NCI-H2171 (cell line): ENCODE results near the gene HOMER1.

Source experiments
- DNase-seq: peaks from one replicate; lab custom pipeline; 2025; lab: John Stamatoyannopoulos, UW

The HOMER1 gene

DNA sequence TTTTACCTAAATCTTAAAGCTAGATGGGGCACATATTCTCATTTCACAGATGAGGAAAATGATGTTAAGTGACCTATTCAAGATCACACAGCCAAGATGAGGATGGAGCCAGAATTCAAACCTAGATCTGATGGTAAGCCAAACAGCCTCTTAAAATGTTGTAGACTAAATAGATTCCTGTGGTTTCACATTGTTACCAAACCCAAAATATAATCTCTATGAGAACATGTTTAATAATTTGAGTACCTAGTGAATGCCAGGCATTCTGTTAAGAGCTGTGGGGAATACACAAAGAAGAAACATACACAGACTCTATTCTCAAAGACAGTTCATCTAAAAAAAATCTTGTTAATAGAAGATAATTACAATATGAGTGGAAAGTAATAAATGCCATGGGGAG is 25.2 kb downstream of the HOMER1 start:
- no peak for DNase-seq

GRCh38 chr5:79488058-79488457 is 25.9 kb downstream of the HOMER1 start:
- no peak for DNase-seq

GRCh38 chr5:79487251-79487650 is 26.7 kb downstream of the HOMER1 start:
- no peak for DNase-seq

DNA sequence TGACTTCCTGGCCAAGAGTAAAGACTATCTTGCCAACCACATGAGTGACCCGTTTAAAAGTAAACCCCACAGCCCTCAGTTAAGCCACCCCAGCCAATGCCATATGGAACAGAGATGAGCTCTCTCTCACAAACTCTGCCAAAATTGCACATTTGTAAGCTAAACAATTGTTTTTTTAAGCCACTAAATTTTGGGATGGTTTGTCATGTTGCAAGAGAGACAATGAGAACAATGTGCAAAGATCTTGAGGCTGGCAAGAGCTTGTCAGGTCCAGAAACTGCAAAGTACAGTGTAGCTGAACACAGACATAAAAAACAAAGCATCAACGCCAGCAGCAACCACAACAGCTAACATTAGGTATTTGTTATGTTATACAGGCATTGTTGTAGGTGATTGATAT is 27.8 kb downstream of the HOMER1 start:
- no peak for DNase-seq

DNA sequence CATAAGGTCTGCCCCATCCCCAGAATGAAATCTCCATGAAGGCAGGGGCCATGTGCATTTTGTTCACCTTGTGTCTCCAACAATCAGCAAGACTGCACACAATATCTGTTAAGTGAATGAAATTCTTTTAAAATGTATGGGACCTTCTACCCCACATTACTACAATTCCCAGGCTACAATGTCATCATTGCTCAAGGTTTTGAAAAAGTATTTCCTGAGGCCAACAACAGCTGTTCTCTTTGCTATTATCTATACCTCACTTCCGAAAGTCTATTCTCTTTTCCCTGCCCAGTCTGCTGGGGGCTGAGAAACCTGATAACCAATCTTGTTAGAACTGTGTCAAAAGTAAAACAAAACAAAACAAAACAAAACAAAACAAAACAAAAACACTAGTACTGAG is 29.2 kb downstream of the HOMER1 start:
- no peak for DNase-seq

- no peak for DNase-seq
These were observed 32.4 kb downstream of the HOMER1 start for GRCh38 chr5:79481574-79481973.

GRCh38 chr5:79480991-79481390 is 32.9 kb downstream of the HOMER1 start:
- no peak for DNase-seq

DNA sequence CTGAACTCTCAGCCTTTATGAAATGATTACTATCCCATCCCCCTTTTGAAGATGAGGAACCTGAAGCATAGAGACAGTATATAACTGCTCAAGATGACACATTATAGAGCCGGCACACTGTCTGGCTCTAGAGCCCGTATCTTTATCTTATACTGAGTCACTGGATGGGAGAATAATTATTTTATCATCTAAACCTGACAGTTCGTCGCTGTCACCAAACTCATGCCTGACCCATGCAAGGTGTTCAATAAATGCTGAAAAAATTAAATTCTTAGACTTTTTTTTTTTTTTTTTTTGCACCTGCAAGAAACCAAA is 38.8 kb downstream of the HOMER1 start:
- DNase-seq, result no peak

- DNase-seq, result no peak
These were observed 39.4 kb downstream of the HOMER1 start for GRCh38 chr5:79474367-79475151.

- no peak for DNase-seq
These were observed 42.4 kb downstream of the HOMER1 start for GRCh38 chr5:79471556-79471955.

DNA sequence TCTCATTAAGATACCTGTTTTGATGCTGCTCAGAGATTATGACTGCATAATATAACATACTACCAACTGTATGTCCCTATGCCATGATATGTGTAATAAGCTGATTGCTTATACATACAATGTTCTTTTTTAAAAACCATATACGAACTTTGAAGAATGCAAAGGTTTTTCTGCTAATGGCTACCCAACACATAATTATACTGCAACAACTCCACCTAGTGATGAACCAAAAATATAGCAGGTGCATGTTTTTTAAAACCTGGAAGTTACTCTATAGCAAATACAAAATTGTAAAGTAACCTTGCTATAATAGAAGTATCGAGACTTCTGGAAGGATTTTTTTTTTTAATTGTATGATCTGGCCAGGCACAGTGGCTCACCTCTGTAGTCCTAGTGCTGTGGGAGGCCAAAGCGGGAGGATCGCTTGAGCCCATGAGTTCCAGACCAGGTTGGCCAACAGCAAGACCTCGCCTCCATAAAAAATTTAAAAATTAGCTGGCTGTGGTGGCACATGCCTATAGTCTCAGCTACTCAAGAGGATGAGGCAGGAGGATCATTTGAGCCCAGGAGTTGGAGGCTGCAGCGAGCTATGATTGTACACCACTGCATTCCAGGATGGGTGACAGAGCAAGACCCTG is 49.1 kb downstream of the HOMER1 start:
- DNase-seq, result no peak

DNA sequence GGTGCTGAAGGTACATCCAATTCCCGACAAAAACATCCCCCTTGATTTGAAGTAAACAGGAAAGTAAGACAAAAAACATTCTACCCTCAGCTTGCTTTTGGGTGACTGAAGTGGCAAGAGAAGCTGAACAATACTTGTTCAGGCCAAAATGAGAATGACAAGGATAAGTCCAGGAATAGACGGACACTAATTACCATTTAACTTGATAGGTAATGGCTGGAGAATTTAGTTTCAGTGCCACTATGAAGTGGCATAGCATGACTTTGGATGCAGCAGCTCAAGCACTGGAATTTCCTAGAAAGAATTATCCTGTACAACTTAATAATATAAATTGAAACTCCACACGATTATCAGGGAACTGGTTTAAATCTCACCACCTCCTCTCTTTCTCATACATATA is 49.7 kb downstream of the HOMER1 start:
- DNase-seq, result no peak

DNA sequence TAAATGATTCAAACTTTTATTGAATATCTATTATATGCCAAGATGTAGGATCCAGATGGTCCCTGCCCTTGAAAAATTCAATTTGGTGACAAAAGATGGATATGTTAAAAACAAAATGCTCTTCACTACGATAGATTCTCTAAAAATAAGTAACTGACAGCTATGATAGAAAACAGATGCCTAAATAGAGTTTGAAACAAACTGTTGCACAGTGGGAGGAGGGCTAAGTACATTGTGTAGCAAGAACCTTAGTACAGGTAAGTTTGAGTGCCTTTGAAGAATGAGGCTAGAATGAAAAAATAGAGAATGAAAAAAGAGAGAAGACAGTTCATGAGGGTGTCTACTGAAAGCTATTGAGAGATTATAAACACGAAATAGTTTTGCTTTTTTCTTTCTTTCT is 54.3 kb downstream of the HOMER1 start:
- DNase-seq, result no peak

GRCh38 chr5:79456890-79457583 is 56.9 kb downstream of the HOMER1 start:
- DNase-seq, result no peak

DNA sequence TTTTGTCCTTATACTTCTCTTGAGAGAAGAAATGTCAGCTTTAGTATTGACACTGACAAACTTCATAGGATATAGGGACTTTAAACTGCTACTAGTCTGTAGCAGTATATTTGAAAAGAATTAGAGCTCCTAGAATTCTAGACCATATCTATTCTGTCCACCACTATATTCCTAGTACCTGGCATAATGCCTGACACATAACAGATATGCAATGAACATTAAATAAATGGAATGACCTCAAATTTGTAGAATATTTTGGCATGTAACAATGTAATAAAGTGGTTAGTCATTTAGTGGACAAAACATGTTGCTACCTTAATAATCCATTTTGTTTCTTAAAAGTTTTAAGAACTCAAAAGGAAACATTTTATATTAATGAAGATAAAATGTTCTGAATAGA is 57.5 kb downstream of the HOMER1 start:
- DNase-seq, result no peak

DNA sequence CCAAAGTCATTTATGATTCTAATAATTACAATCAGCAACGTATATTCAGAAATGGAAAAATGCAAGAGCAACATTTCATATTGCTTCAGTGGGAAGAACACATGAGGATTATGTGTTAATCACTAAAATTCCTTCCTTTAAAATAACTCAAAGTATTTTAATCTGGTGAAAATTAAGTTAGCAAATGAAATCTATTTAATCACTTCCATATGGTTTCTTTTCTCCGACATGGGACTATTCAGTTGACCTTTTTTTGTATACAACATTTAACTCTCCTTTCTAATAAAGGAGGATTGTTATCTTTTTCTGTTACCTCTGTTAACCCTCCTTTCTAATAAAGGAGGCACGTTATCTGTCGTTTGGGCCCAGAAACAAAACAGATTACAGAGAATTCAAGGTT is 59.9 kb downstream of the HOMER1 start:
- DNase-seq, result no peak

DNA sequence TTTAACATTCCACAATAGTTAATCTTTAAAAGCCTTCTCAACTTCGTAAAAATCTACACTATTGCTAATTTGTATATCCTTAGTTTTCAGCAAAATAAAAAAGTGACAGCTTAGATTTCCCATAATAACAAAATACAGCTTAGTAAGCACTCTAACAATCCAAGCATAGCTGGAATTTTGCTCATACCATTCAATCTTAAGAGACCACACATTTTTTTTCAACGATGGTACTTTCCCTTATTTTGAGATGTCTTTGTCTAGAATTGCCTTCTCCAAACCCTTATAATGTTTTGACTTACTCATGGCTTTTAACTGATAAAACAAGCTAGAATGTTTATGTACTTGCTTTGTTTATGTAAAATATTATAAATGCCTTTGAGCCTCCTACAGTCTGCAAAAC is 65.6 kb downstream of the HOMER1 start:
- no peak for DNase-seq

- DNase-seq, result no peak
These were observed 77.1 kb downstream of the HOMER1 start for GRCh38 chr5:79436821-79437220.

- no peak for DNase-seq
These were observed 77.7 kb downstream of the HOMER1 start for GRCh38 chr5:79436224-79436623.

DNA sequence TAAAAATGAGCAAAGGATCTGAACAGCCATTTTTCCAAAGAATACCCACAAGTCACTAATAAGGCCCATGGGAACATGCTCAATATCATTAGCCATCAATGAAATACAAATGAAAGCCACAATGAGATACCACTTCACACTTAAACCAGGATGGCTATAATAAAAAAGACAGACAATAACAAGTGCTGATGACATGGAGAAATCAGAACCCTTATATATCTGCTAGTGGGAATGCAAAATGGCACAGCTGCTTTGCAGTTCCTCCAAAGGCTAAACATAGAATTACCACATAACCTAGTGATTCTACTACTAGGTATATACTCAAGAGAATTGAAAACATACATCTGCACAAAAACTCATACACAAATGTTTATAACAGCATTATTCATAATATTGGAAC is 83.7 kb downstream of the HOMER1 start:
- no peak for DNase-seq

GRCh38 chr5:79423296-79423695 is 90.6 kb downstream of the HOMER1 start:
- no peak for DNase-seq

GRCh38 chr5:79420248-79420647 is 93.7 kb downstream of the HOMER1 start:
- no peak for DNase-seq

GRCh38 chr5:79418276-79418675 is 95.7 kb downstream of the HOMER1 start:
- no peak for DNase-seq
